Iris pigment epithelial cell (primary cell): ENCODE measurements around the gene AFF3.

Source experiments
- DNase-seq: peaks from one replicate; pipeline ENCODE4 v3.0.0-alpha.2; 2011; ENCODE audit warnings: low read depth

The AFF3 gene

GRCh38 chr2:99879481-99879880 is 262.9 kb downstream of the AFF3 start:
- peak; percentile 46 for DNase-seq

- peak; percentile 83 for DNase-seq
Measured at GRCh38 chr2:99878581-99879350, 263.6 kb downstream of the AFF3 start.

- DNase-seq = no peak
Measured at GRCh38 chr2:99877963-99878362, 264.4 kb downstream of the AFF3 start.

GRCh38 chr2:99876956-99877355 is 265.4 kb downstream of the AFF3 start:
- DNase-seq = no peak

GRCh38 chr2:99875627-99876201 is 266.7 kb downstream of the AFF3 start:
- DNase-seq = no peak

GRCh38 chr2:99868260-99868659 is 274.1 kb downstream of the AFF3 start:
- no peak for DNase-seq

DNA sequence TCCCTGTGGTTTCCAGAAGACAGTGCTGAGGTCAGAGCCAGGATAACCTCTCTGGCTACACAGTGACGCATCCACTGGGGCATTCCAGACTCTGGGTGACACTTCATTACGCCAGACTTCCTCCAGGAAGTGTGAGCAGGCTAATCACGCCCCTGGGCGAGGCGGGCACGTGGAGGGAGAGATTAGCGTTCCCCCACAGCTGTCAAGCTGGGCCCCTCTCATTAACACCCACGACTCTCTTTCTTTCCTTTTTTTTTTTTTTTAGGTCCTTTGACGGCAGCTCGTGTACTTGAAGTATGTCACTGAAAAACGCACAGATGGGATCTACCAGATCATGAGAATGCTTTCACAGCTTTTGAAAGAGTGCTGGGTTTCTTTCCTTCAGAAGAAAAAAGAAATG is 274.6 kb downstream of the AFF3 start:
- peak; percentile 59 for DNase-seq

DNA sequence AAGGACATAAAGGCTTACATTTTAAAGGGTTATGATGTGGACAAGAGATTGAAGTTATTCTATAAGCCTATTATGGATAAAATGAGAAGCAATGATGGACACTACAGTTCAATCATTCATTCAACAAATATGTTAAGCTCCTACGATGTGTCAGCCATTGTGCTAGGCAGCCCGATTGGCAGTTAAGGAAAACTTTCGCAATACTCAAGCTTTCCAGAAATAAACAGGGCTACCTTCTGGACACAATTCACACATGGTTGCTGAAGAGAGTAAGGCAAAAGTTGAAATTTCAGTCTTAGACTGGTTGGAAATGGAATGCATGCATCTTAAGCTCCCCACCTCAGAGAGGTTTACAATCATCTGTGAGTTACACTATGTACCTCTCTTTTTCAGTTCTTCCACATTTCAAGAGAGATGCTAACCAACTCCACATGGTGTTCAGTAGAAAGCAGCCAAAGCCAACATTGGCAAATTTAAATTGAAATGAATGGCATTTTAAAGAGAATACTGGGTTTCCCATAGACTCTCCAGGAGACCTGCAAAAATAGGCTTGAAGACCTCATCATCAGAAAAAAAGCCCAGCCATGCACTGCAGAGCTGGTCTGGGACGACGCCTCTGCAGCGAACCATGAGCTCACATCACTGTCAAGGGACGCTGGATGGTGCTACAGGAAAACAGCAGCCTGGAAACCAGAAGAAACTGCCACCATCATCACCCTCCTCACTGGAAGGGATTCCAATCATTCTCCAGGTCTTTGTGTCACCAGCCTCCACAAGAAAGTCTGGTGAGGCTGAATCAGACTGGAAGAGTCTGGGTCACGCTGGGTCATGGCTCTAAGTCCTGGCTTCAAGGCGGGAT is 276.3 kb downstream of the AFF3 start:
- DNase-seq = peak; percentile 54

DNA sequence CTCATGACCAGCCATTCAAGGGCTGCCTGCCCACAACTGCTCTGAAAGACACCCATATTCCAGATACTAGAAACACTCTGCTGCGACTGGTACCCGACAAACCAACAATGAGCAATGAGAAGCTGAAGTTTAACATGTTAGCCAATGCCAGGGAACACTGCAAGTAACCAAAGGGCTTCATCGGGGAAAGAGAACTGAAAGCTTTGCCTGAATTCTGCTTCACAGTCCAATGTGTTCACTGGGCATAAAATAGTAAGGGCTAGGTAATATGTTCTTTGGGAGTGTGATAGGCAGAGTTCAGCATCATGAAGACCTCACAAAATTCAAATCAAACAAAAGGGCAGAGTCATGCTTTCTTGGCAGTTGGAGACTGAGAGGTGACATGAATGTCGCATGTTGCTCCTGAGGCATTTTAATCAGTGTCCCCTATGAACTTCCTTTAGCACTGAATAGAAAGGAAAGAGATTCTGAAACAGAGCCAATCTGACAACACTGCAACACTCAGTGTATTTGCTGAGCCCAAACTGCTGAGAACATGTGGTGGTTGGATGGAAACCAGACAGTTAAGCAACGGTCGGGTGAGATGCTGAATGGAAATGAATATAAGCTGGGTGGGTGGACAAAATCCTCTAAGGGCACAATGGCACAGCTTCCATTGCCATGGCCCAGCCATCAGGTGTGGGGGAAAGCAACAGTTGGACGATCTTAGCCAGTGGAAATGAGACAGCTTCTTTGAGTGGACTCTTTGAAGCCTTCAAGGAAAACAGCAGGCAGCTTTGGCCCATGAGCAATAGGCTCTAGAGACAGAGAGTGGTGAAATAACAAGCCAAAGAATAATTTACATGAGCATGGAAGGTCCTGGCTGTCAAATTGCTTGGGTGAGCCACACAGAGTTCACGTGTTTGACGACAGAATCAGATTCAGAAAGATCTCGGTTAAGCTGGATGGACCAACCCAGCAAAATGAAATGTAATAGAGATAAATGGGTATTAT is 277.5 kb downstream of the AFF3 start:
- peak; percentile 74 for DNase-seq

DNA sequence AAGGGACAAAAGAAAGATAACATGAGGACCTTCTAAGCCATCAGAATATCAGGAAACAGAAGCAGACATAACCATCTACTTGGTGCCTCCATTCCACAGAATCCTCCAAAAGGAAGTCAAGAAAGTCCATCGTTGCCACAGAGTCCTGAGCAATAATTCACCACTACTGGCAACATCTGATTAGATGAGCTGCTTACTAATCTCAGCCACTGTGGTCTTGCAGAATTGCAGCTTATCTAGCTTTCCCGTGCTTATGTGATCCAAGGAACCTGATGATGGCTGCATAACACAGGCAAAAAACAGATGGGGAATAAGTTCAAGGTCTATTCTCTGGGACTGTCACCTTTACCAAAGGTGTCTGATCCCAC is 278.5 kb downstream of the AFF3 start:
- no peak for DNase-seq

- DNase-seq = no peak
Measured at GRCh38 chr2:99863236-99863902, 279.0 kb downstream of the AFF3 start.

- no peak for DNase-seq
Measured at GRCh38 chr2:99862566-99862965, 279.8 kb downstream of the AFF3 start.

DNA sequence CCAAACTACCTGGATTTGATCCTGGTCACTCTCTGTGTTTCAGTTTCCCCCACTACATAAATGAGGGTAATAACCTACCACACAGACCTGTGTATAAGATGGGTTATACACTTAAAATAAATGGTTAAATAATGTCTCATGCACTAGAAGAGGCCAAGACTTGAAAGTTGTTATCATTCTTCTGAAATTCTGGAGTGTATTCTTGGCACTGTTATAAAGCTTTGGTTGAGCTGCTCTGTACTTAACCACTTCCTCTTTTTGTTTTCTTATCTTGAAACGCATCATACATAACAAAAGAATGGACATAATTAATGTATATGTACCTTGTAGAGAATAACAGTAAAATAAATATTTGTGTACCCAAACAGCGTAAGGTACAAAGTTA is 281.0 kb downstream of the AFF3 start:
- DNase-seq = peak; percentile 58

- no peak for DNase-seq
Measured at GRCh38 chr2:99860720-99861375, 281.5 kb downstream of the AFF3 start.

DNA sequence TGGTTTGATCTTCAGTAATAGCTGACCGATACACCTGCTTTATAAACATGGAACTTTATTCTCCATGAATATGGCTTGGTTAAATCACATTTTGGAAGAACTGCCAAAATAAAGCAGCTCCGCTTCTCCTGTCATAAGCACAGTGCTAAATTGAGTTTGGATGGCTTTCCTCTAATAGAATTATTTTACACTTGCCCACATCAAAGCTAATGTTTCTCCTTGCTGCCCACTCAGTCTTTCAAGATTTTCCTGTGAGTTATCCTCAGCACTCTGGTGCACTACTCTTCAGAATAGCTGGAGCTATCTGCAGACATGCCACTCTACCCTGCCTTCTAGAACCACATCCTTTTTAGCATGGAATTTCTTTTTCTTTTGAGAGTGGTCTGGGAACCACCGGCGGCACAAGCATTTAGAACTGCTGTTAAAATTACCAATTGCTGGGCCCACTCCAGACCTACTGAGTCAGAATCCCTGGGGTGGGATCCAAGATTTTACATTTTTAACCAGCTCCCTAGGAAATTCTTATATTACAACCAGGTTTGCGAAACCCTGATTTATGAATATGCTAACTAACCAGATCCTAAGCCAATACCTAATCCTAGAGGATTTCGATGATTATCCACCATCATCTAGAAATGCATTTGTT is 283.3 kb downstream of the AFF3 start:
- no peak for DNase-seq

- DNase-seq = no peak
Measured at GRCh38 chr2:99857867-99858444, 284.4 kb downstream of the AFF3 start.

- no peak for DNase-seq
Measured at GRCh38 chr2:99857372-99857771, 285.0 kb downstream of the AFF3 start.

GRCh38 chr2:99856119-99856518 is 286.3 kb downstream of the AFF3 start:
- no peak for DNase-seq

- no peak for DNase-seq
Measured at GRCh38 chr2:99854236-99854852, 288.0 kb downstream of the AFF3 start.
